IMR-90 (cell line): ENCODE measurements around the gene TRIM44. TPM values are rescaled to one million over a fixed set of nuclear protein-coding genes. Genes with fewer than 3 reads are reported as not detected.

Source experiments
- ATAC-seq: fragments of 200-7000 bp; cut with Tn5 transposase; 2 replicates; pipeline ENCODE4 v1.9.1; 2020; ENCODE audit warnings: low read depth, mild to moderate bottlenecking, moderate library complexity
- BruUV-seq: library from RNA; stranded (reverse); fragments of 400-500 nt; replicated peaks from 2 replicates; lab custom pipeline; 2021; lab: Mats Ljungman, UMichigan
- CTCF ChIA-PET: fragments of 300-600 bp; formaldehyde crosslinking; extraction: SDS; loops from one replicate; lab custom pipeline; 2021; ENCODE audit warnings: antibody characterized with exemption; lab: Yijun Ruan, JAX
- POLR2A ChIA-PET: fragments of 300-600 bp; sonication (Branson Sonifier 250); formaldehyde crosslinking; loops from one replicate; lab custom pipeline; 2022; ENCODE audit warnings: antibody characterized with exemption; ENCODE audit not compliant: unreplicated experiment; lab: Charles Lee
- DNase-seq: peaks from one replicate; pipeline ENCODE4 v3.0.0; 2013
- H2AFZ ChIP-seq: replicated peaks from 2 replicates; pipeline ENCODE3; 2013; ENCODE audit warnings: low read length, mild to moderate bottlenecking; ENCODE audit not compliant: poor library complexity
- H2AK5ac ChIP-seq: 2 replicates; pipeline ENCODE4 v1.6.1; 2013; ENCODE audit warnings: low read depth, low read length, inconsistent platforms
- H2AK9ac ChIP-seq: replicated peaks from 2 replicates; pipeline ENCODE3; 2013; ENCODE audit warnings: mild to moderate bottlenecking, low read depth, low read length, moderate library complexity; ENCODE audit not compliant: poor library complexity
- H2BK120ac ChIP-seq: 2 replicates; pipeline ENCODE4 v1.6.1; 2013; ENCODE audit warnings: low read depth, low read length, inconsistent platforms
- H2BK15ac ChIP-seq: 3 replicates; pipeline ENCODE4 v1.6.1; 2013; ENCODE audit warnings: low read depth, low read length, inconsistent platforms
- H2BK20ac ChIP-seq: 2 replicates; pipeline ENCODE4 v1.6.1; 2013; ENCODE audit warnings: low read depth, mild to moderate bottlenecking, inconsistent platforms, low read length, moderate library complexity
- H2BK5ac ChIP-seq: 2 replicates; pipeline ENCODE4 v1.6.1; 2013; ENCODE audit warnings: mild to moderate bottlenecking, low read depth, low read length, inconsistent platforms; ENCODE audit not compliant: poor library complexity, severe bottlenecking
- H3K14ac ChIP-seq: replicated peaks from 2 replicates; pipeline ENCODE4 v1.6.1; 2013; ENCODE audit warnings: low read depth, low read length, inconsistent platforms
- H3K18ac ChIP-seq: 2 replicates; pipeline ENCODE4 v1.6.1; 2013; ENCODE audit warnings: low read depth, low read length, control low read depth
- H3K23ac ChIP-seq: 2 replicates; pipeline ENCODE4 v1.6.1; 2013; ENCODE audit warnings: low read depth, low read length, inconsistent platforms
- H3K27ac ChIP-seq: 2 replicates; pipeline ENCODE4 v1.5.1; 2013; ENCODE audit warnings: mild to moderate bottlenecking, control low read depth, low read length; ENCODE audit not compliant: insufficient read depth
- H3K27me3 ChIP-seq: 2 replicates; pipeline ENCODE4 v1.6.1; 2013; ENCODE audit warnings: low read length; ENCODE audit not compliant: control insufficient read depth, insufficient read depth
- H3K36me3 ChIP-seq: 2 replicates; pipeline ENCODE4 v1.6.1; 2013; ENCODE audit warnings: low read length, mixed read lengths; ENCODE audit not compliant: control insufficient read depth, insufficient read depth
- H3K4ac ChIP-seq: 2 replicates; pipeline ENCODE4 v1.6.1; 2013; ENCODE audit warnings: low read depth, low read length, inconsistent platforms
- H3K4me1 ChIP-seq: 2 replicates; pipeline ENCODE4 v1.6.1; 2013; ENCODE audit warnings: low read length, mixed read lengths; ENCODE audit not compliant: control insufficient read depth, insufficient read depth
- H3K4me2 ChIP-seq: 2 replicates; pipeline ENCODE4 v1.6.1; 2013; ENCODE audit warnings: low read depth, mild to moderate bottlenecking, control low read depth, low read length, moderate library complexity
- H3K4me3 ChIP-seq: 2 replicates; pipeline ENCODE4 v1.5.1; 2013; ENCODE audit warnings: low read depth, mild to moderate bottlenecking, control low read depth, low read length, moderate library complexity; ENCODE audit not compliant: insufficient read depth
- H3K56ac ChIP-seq: 2 replicates; pipeline ENCODE4 v1.6.1; 2013; ENCODE audit warnings: low read length, inconsistent platforms; ENCODE audit not compliant: insufficient read depth; ENCODE audit errors: extremely low read depth
- H3K79me1 ChIP-seq, 2 experiments: 2 replicates each; pipeline ENCODE4 v1.6.1; 2013; ENCODE audit warnings: low read length in 2 of 2, inconsistent platforms in 1 of 2, low read depth in 1 of 2
- H3K9ac ChIP-seq: 2 replicates; pipeline ENCODE4 v1.6.1; 2013; ENCODE audit warnings: low read depth, low read length, control low read depth
- H3K9me1 ChIP-seq: 2 replicates; pipeline ENCODE4 v1.6.1; 2013; ENCODE audit warnings: low read length, inconsistent platforms; ENCODE audit not compliant: insufficient read depth
- H3K9me3 ChIP-seq: 2 replicates; pipeline ENCODE4 v1.6.1; 2013; ENCODE audit warnings: low read length; ENCODE audit not compliant: control insufficient read depth, insufficient read depth
- H4K20me1 ChIP-seq: 2 replicates; pipeline ENCODE4 v1.6.1; 2013; ENCODE audit warnings: low read length, inconsistent platforms; ENCODE audit not compliant: insufficient read depth
- H4K5ac ChIP-seq: 2 replicates; pipeline ENCODE4 v1.6.1; 2013; ENCODE audit warnings: mild to moderate bottlenecking, low read depth, low read length, control low read depth
- H4K8ac ChIP-seq, 2 experiments: 2 replicates each; pipeline ENCODE4 v1.6.1; 2013; ENCODE audit warnings: low read depth in 2 of 2, low read length in 2 of 2, control low read depth in 1 of 2, inconsistent platforms in 1 of 2
- H4K91ac ChIP-seq: 2 replicates; pipeline ENCODE4 v1.6.1; 2013; ENCODE audit warnings: low read depth, low read length, inconsistent platforms; ENCODE audit not compliant: insufficient read depth
- CEBPB ChIP-seq: IDR thresholded peaks from 2 replicates; pipeline ENCODE4 v1.6.1; 2012; ENCODE audit warnings: low read depth, low read length, improper control_type of control experiment
- MAFK ChIP-seq: IDR thresholded peaks from 2 replicates; pipeline ENCODE4 v1.6.1; 2012; ENCODE audit warnings: low read depth, low read length, improper control_type of control experiment
- WGBS, 2 experiments: methylation state at CpG; one replicate each; pipeline versions ENCODE4 v1.1.5 to v1.1.7; 2013; ENCODE audit warnings: missing lambda C conversion rate in 2 of 2; ENCODE audit not compliant: insufficient read length in 1 of 2; ENCODE audit errors: extremely low coverage in 2 of 2; 5-methylcytosine and 5-hydroxymethylcytosine counted together
- dilution Hi-C: fragments of 300-500 bp; cut with HindIII; formaldehyde crosslinking; loops from one replicate; pipeline ENCODE4 v1.14.3; 2018; ENCODE audit warnings: low sequenced_read_pairs; ENCODE audit not compliant: unreplicated experiment
- in situ Hi-C: fragments of 300-500 bp; cut with MboI; formaldehyde crosslinking; loops from 3 replicates; pipeline ENCODE4 v1.14.3; 2019; ENCODE audit warnings: low sequenced_read_pairs, inconsistent platforms, mixed read lengths
- intact Hi-C: fragments of 100-400 bp; cut with micrococcal nuclease; formaldehyde crosslinking; loops from 2 replicates; pipeline ENCODE4 v1.10.0; 2022
- polyA plus RNA-seq, 3 experiments: library from polyadenylated mRNA; depleted of rRNA; stranded (reverse); fragments of >200 nt; gene quantifications; 2 replicates each; pipeline ENCODE4 v1.2.3, GENCODE V29; 2012; ENCODE audit warnings: low replicate concordance in 1 of 3
- total RNA-seq: library from RNA; depleted of rRNA; stranded (reverse); fragments of >200 nt; gene quantifications from 2 replicates; pipeline ENCODE4 v1.2.3, GENCODE V29; 2012

TRIM44 gene
- total and polyA plus RNA-seq, 2 of the 4 experiments (the other 2 are of a cell fraction): 50.7 to 104 TPM

GRCh38 chr11:35672608-35673007, 10.0 kb downstream of the TRIM44 start:
- Histone ChIP-seq H4K91ac (no peak overlapping the region), H4K5ac (no peak overlapping the region), H2AK5ac (no peak overlapping the region), H3K9ac (no peak overlapping the region), H2AFZ (no peak overlapping the region), H3K4ac (no peak overlapping the region), H3K4me2 (no peak overlapping the region), H4K20me1 (peaks cover 68% of the 10 kb centered on the region), H3K9me3 (no peaks in the 10 kb centered on the region), H3K79me1 (peaks cover 29 to 74% of the 10 kb centered on the region in 2 experiments), H2BK120ac (no peak overlapping the region), H2AK9ac (no peak overlapping the region), H3K9me1 (peaks cover 8% of the 10 kb centered on the region; the same call in 1 of the 2 replicates), H2BK20ac (no peak overlapping the region), H4K8ac (no peak overlapping the region), H3K36me3 (peaks cover 2% of the 10 kb centered on the region; the same call in 1 of the 2 replicates), H3K14ac (no peak overlapping the region), H3K4me3 (no peak overlapping the region), H2BK15ac (no peak overlapping the region), H3K56ac (no peak overlapping the region), H2BK5ac (no peak overlapping the region), H3K18ac (no peak overlapping the region), H3K4me1 (peaks cover 7% of the 10 kb centered on the region), H3K27ac (no peak overlapping the region), H3K27me3 (no peaks in the 10 kb centered on the region), H3K23ac (no peak overlapping the region)
- no peak for TF ChIP-seq MAFK
- TF ChIP-seq CEBPB: no peak
- no peak for ATAC-seq
- ChIA-PET CTCF (no interaction called here), POLR2A (no interaction called here)
- DNase-seq: no peak
- in situ Hi-C loops (no loop called here), dilution Hi-C loops (no loop called here), intact Hi-C loops (no loop called here)
- WGBS, 2 experiments: no CpG with 5 or more reads among the region's 3 CpGs
- BruUV-seq: no TSS peak
